COLO668 (cell line): Measurements from ENCODE around the gene HES7.
A peak's percentile ranks its signal among the peaks of the same experiment; 100 is the strongest.
"Not testable (repeated sequence)": the region's sequence is repeated elsewhere in the genome, so short reads cannot be mapped to it uniquely, and the experiment has no call there.

ENCODE experiments used
- DNase-seq: peaks from one replicate; lab custom pipeline; 2025; ENCODE audit not compliant: unreplicated experiment; lab: John Stamatoyannopoulos, UW

Gene HES7

DNA sequence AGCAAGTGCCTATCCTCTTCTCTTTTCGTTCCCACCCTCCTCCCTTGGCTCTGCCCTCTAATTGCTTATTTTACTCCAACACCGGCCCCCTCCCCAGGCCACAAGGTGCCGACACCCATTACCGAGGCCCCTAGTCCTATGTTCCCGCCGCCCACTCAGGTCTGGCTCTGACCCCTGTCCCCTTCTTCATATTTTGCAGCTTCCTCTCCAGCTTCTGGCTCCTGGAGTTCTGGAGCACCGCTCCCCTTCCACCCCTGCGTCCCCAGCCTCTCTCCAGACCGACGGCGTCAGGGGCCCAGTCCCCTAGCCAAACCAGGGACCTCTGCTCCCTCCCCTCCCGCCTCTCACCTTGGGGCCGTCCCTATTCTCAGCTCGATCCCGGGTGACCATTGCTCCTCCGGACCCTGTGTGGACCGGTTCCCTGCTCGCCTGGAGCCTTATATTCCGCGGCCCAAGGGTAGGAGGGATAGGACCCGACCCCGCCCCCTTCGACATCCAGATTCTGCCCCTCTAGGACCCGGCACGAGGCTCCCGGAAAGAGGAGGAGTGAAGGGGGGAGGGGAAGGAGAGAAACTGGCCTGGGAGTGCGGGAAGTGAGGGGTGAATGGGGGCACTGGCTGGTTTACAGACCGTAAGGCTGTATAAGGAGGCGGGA, at the start of gene HES7:
Gene HES7, minus strand, starts transcription at position 412 of the 655 bp plus-strand sequence. Its CDS starts 22 bp downstream, at position 390.
- peak; percentile 4 for DNase-seq

DNA sequence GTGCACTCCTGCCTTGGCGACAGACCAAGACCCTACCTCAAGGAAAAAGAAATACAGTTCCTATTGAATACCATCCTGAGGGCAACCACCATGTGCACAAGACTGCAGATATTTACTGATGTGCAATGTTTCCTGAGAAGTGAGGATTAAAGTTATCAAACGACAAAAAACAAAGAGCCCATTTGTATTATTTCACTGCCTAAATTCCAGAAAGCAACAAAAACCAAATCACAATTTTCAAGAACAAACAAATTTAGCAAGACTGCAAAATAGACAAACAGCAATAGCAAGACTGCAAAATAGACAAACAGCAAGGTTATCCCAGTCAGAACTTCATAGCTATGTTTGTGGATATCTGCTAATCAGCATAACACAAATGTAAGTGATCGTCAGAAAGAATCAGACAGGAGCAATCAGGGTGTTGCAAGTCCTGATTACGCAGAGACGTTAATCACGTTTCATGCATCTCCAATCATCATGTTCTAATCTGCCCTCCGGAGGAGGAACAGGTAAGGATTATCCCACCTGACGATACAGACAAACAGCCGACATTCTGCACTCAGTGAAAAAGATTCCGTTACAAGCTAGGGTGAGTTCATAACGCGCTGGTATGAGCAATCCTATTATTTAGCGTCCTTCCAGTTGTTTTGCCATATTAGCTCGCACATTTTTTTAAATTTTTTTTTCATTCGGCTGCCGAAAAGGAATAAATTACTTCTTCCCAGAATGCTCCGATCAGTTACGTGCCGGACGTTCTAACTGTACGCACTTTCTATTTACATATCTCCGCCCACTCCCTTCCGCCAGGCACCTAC, 49.4 kb upstream of the HES7 start:
- DNase-seq: peak; percentile 67

DNA sequence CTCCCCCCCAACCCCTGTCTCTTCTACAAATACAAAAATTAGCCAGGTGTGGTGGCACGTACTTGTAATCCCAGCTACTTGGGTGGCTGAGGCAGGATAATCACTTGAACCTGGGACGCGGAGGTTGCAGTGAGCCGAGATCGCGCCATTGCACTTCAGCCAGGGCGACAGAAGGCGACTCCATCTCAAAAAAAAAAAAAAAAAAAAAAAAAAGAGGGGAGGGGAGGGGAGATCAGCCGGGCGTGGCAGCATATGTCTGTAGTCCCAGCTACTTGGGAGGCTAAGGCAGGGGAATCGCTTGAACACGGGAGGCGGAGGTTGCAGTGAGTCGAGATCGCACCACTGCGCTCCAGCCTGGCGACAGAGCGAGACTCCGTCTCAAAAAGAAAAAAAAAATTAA, 46.3 kb upstream of the HES7 start:
- DNase-seq: not testable (repeated sequence)

DNA sequence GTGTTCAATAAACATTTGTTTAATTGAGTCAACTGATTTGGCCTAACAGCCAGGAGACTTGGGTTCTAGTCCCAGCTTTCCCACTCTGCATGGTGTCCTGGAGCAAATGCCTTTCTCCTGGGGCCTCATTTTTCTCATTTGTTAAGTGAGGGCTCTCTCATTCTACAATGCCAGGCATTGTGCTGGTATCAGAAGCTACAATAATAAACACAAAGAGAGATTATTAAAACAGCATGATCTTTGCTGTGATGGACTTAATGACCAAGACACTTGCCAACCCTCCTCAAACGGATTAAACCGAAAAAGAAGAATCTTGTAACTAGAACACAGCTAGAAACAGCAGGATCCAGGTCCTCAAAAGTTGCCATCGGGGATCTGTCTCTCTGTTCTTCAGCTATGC, 43.6 kb upstream of the HES7 start:
- DNase-seq: no peak

DNA sequence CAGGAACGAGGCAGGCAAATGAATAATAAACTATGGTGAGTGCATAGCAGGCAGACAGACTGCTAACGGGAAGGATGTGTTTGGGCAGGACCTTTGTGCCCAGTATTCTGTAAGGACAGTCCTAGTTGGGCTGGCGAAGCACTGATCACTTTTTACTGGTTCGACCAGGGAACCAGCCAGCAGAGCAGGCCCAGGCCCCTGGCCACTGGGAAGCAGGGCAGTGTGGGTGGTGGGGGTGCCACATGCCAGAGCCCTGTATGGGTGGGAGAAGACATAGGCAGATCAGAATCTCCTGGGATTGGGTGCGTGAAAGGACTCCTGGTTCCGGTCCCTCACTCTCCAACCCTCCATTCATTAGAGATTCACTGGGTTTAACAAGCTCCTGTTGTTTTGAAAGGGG, 42.8 kb upstream of the HES7 start:
- DNase-seq: no peak

DNA sequence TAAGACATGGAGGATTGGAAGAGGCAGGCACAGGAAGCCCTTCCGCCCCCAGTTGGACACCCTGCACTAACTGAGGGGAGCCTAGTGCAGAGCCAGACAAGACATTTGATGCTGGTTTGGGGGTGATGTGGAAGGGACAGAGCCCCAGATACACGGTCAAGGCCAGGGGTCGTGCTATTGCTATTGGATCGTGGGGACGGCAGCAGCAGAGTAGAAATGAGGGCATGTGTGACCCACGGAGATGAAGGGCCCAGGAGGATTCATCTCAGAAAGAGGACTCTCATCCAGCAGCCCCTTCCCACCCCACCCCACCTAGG, 40.9 kb upstream of the HES7 start:
- no peak for DNase-seq

DNA sequence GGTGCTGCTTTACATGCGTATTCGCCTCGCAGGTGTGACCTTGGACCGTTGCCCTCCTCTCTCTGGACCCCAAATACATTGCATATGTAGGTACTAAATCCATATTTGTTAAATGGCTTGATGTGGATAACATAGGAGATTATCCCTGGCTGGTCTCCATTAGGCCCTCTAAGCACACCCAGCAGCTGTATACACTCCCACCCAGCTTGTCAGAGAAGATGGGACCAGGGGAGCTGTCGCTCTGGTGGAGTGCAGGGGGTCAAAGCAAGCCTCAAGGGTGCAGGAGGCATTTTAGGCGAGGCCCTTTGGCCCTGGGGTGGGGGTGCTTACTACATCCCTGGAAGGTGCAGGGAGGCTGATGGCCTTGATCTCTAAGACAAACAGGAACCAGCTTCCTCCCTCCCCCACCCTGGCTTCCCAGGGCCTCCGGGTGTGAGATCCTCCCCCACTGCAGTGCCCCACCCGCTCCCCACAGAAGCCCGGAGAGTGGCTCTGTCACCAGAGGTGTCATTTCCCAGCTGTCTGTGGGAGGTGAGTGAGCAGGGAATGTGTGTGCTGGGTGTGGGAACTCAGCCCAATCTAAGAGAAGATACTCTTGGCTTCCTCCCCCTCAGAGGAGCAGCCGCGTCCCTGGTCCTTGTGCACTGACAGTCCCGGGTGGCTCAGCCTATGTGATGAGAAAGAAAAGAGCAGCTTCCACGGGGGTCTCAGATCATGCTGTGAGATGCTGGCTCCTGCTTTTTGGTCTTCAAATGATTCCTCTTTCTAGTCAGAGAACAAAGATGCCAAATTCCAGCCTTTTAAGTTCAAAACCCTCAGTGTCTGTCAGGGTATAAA, 40.3 kb upstream of the HES7 start:
- peak; percentile 56 for DNase-seq

DNA sequence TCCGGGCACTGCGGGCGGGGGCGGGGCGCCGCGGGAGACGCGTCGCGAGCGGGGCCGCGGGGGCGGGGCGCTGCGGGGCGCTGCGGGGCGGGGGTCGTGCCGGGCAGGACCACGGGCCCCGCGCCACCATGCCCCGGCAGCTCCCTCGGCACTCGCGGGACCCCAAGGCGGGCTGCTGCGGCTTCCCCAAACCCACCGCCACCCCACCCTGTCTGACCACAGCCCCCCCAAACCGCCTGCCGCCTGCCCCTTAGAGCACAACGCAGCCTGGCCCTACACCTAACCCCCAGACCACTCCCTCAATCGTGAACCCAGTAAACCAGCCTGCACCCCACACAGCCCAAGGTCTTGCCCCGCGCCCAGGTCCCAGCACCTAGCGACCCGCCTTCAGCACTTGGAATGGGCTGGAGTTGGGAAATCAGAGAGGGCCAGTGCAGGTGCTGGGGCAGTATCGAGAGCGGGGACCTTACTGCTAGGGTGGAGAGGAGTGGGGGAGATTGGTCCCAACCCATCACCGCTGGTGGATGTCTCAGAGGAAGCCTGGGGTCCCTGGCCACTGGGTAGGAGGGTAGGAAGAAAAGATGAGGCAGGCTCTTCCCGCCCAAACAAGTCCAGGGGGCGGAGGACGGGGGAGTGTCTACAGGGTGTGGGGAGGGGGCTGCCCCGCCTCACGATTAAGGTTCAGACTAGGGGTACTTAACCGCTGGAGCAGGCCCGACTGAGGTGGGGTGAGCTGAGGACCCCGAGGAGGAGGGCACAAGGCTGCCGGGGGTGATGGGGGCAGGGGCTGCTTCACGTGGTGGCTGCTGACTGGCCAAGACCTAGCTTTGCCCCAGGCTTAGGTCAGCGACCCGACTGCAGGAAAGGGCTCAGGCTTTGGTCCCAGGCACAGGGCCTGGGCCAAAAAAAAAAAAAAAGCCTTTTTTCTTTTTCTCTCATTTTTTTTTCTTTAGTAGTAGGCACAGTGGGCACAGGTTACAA, 39.4 kb upstream of the HES7 start:
- DNase-seq: no peak

DNA sequence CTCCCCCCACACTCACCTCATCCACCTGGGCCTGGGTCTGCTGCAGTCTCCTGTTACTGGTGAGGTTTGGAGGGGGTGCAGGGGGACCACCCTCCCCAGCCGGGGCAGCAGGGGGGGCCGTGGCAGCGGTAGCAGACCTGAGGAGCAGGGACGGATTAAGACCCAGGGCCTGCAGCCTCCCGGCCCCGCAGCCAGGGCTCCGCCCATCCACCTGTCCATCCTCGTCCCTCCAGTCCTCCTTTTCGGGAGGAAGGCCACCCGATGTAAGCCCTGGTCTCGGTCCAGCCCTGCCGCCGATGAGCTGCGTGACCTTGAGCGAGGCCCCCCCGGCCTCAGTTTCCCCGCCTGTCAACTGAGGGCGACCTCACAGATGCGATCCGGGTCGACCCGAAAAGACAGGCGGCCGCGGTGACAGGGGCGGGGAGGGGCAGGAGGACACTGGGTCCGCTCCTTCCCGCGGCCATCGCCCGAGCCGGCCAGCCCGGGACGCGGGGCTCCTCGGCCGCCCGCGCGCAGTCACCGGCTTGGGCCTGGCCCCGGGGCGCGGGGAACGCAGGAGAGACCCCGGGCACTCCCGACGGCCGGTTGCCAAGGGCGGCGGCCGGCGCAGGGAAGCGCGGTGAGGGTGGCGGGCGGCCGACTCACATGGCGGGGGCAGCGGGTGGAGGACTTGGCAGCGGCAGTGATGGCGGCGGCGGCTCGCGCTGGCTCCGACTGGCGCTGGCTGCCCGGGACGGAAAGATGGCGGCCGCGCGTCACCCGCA, 38.5 kb upstream of the HES7 start, which contains the start of gene VAMP2:
Gene VAMP2, minus strand, starts transcription at position 716 of the 764 bp plus-strand sequence. Its CDS starts 69 bp downstream, at position 647.
- DNase-seq: peak; percentile 69

DNA sequence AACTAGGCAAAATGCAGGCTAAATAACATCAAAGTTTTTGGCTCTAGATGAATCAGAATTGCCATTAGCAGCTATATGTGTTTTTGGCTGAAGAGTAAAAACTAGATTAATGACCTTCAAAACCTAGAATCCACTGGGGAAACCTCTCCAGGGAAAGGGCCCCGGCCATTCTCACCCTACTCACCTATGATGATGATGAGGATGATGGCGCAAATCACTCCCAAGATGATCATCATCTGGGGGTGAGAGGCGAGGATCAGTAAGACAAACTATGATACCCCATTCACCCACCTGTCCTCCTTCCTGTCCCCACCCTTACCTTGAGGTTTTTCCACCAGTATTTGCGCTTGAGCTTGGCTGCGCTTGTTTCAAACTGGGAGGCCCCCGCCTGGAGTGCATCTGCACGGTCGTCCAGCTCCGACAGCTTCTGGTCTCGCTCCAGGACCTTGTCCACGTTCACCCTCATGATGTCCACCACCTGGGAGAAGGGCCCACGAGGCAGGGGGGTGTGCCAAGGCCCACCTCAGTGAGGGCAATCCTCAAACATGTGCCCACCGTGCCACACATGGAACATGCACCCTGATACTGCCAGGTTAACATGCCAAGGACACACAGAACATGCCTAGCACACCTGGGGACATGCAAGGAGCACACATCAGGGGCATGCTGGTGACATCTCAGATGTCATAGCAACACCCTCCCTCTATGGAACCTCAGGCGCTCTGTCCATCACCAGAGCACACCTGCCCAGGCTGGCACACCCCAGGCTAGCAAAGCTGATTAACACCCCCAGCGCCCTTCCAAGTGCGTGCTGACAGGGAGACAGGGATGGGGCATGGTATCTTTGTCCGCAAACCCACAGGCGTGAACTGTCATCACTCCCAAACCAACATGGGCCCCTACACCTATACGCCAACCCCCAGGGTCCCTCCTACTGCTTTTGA, 37.7 kb upstream of the HES7 start:
- DNase-seq: peak; percentile 12

DNA sequence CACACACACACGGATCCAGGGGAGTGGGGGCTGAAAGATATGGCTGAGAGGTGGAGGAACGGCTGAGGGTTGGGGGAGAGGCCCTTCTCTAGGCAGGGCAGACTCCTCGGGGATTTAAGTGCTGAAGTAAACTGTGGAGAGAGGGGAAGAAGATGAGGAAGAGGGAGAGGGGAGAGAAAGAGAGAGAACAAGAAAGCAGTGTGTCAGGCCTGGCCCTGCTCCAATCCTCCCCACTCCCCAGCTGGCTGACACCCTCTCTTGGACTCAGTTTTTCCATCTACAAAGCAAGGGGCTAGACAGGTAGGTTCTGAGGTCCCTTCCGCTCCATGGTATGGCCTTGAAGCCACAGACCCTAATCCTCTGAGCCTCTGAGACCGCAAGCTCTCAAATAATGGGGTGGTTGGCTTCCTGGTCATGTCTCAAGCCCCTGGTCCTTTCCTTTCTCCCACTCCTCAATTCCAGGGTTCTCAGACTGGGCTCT, 36.9 kb upstream of the HES7 start:
- no peak for DNase-seq

DNA sequence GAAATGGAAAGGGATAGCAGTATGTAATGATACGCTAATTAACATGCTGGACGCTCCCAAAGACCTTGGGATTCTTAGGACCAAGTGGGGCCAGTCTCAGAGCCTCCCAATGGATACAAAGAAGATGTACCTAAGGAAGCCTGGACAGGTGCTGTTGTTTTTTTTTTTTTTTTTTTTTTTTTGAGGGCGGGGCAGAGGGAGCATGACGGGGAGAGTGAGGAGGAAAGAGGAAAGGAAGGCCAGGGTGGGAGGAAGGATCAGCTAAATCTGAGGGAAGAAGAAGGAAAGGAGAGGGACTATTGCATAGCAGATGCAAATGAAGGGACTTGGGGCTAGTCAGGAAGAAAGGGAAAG, 36.3 kb upstream of the HES7 start:
- DNase-seq: no peak

DNA sequence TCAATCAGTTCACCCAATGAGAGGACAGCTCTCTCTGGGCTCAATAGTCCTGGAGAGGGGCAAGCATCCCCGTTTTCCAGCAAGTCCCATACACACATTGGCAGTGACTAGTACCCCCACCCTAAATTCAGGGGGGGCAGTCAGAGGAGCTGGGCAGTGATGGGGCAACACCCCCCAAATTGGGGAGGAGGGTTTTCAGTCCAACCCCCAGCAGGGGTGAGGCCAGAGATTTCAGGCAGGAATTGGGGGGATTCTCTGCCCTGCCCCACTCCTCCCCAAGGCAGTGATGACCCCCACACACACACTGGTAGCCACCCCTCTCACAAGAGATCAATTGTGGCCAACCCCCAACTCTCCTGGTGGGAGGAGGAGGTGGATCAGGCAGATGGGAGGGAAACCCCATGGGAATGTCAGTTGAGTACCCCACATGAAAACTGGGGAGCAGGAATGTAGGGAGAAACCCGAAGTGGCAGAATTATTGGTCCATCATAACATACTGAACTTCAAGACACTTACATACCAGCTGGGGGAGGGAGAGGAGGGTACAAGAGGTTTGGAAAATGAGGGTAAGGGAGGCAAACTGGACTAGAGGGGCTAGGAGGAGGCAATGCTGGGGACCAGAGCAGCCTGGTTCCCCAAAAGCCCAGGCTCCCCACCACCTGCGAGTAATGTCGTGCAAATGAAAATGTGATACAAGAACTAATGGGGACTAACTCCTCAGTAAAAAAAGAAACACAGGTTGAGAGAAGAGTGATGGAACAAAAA, 35.7 kb upstream of the HES7 start:
- DNase-seq: no peak

DNA sequence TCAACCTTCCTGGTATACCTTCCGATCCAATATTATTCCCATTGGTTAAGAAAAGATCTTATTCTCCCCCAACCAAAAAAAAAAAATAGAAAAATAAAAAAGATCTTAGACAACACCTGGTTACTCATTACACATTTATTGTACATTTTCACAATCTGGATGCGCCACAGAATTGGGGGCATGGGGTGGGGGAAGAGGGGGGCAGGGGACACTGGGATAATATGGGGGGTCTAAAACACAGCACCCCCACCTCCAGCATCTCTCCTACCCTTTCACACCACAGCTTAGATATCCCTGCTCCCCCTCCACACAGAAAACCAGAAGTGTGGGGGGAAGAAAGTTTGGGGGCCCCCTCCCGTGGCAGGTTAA, 35.1 kb upstream of the HES7 start:
- DNase-seq: no peak

DNA sequence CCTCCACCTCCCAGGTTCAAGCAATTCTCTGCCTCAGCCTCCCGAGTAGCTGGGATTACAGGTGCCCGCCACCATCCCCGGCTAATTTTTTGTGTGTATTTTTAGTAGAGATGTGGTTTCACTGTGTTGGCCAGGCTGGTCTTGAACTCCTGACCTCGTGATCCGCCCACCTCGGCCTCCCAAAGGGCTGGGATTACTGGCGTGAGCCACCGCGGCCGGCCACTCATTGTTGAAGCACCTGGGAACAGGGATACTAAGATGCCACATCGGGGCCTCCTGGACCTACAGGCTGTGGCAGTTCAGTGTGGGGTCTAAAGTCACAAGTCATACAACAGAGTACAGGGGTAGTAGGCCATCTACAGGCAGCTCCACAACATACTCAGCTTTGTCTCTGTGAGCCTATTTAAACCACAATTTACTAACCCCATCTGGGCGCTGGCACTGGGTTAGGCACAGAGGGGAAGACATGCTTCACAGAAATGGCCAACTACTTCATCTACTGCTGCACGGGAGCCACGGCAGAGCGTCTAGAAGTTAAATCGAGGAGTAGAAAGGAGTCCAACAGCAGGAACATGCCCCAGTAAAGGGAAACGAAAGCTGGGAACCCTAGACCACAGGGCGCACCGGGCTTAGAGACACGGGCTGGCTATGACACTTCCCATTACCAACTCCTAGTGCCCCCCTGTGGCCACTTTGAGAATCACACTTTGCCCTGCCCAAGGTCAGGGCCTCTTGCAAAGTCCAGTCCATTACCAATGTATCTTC, 34.5 kb upstream of the HES7 start:
- DNase-seq: peak; percentile 76

DNA sequence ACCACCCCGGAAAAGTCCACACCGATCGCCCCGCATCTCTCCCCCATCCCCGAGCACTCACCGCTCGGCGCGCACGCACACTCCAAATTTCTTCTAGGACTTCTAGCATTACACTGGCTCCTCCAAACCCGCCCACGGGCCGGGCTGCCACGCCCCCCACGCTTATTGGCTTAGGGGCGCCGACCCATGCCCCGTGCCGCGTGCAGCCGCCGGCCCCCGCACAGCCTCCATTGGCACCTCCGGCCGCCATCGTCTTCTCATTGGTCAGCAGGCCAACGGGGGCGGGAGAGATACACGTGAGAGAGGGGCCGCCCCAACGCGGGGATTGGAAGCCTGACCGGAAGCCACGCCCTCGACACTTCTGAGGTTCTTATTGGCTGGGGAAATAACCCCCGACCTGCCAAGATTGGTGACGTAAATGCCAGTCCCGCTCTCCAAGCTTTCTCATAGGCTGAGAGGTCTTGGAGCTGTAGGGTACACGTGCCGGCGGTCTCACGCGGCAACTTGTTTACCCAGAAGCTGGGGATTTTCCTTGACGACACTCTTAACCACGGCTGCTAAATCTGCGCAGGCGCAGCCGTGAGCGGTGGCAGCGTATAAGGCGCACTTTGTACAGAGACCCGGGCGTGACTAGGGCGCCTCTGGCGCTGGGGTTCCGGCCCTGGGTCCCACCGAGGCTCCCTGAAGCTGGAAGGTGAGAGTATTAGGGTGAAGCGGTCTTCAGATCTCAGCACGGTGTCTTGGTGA, 32.5 kb upstream of the HES7 start:
- peak; percentile 98 for DNase-seq

DNA sequence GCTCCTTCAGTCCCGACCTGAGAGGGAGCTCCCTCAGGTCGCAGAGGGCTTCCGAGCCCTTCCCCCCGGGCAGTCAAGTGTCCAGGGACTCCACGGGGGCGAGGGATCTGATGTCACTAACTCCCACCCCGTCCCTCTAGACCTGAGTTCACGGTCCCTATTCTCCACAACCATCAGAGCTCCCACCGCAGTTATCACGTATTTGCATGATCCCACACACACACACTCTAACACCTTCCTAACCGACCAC, 32.0 kb upstream of the HES7 start:
- DNase-seq: no peak
